Thoracic aorta (tissue), 2 donors: ENCODE results near the gene NCKAP5. TPM values are rescaled to one million over a fixed set of nuclear protein-coding genes. Genes with fewer than 3 reads are reported as not detected.

Source experiments
- ATAC-seq: fragments of 150-250 bp; one replicate; pipeline ENCODE4 v1.8.0; 2017; ENCODE audit warnings: low read depth; ENCODE audit not compliant: insufficient number of reproducible peaks, low FRiP score
- DNase-seq: peaks from one replicate; pipeline ENCODE4 v3.0.0-alpha.2; 2020; ENCODE audit warnings: low spot score
- H3K27ac ChIP-seq, 2 donors: fragments of 200-600 bp; sonication (generic); 1 replicate in 1 of 2; 2 replicates in 1 of 2; pipeline ENCODE4 v1.5.1; 2016; ENCODE audit warnings: mild to moderate bottlenecking in 2 of 2, moderate library complexity in 2 of 2
- H3K27me3 ChIP-seq: fragments of 200-600 bp; sonication (generic); replicated peaks from 2 replicates; pipeline ENCODE4 v1.6.0; 2016; ENCODE audit warnings: mild to moderate bottlenecking; ENCODE audit not compliant: insufficient read depth
- H3K36me3 ChIP-seq: fragments of 200-600 bp; sonication (generic); one replicate; pipeline ENCODE4 v1.5.1; 2016
- H3K4me1 ChIP-seq, 2 donors: fragments of 200-600 bp; sonication (generic); 1 replicate in 1 of 2; 2 replicates in 1 of 2; pipeline versions ENCODE4 v1.5.1 to v1.6.0; 2016; ENCODE audit warnings: low read depth in 2 of 2, mild to moderate bottlenecking in 1 of 2; ENCODE audit not compliant: control insufficient read depth in 1 of 2
- H3K4me3 ChIP-seq: fragments of 200-600 bp; sonication (generic); 2 replicates; pipeline ENCODE4 v1.5.1; 2016; ENCODE audit warnings: mild to moderate bottlenecking
- H3K9me3 ChIP-seq: fragments of 200-600 bp; sonication (generic); 2 replicates; pipeline ENCODE4 v1.5.1; 2016
- CTCF ChIP-seq: fragments of 200-600 bp; sonication (generic); IDR thresholded peaks from one replicate; pipeline ENCODE4 v1.5.1; 2019; ENCODE audit warnings: antibody characterized with exemption
- total RNA-seq, 2 donors: library from RNA; depleted of rRNA; stranded (reverse); fragments of >200 nt; gene quantifications; one replicate each; pipeline versions ENCODE4 v1.1.0 to v1.2.3, GENCODE V29; 2016

Gene NCKAP5
- total RNA-seq, 2 donors from 2014 or later: 1.2 to 1.9 TPM

GRCh38 chr2:133253793-133254192 is 314.5 kb downstream of the NCKAP5 start:
- no peak overlapping the region for H3K4me3 ChIP-seq
- ATAC-seq: no peak
- DNase-seq: no peak
- TF ChIP-seq CTCF: no peak
- no peaks in the 10 kb centered on the region for H3K4me1 ChIP-seq
- no peaks in the 10 kb centered on the region for H3K36me3 ChIP-seq
- H3K27ac ChIP-seq: no peak overlapping the region
- H3K27me3 ChIP-seq: no peaks in the 10 kb centered on the region
- H3K9me3 ChIP-seq: no peaks in the 10 kb centered on the region

- Histone ChIP-seq H3K9me3 (no peaks in the 10 kb centered on the region), H3K4me3 (no peak overlapping the region), H3K4me1 (no peaks in the 10 kb centered on the region), H3K36me3 (no peaks in the 10 kb centered on the region), H3K27ac (no peak overlapping the region), H3K27me3 (no peaks in the 10 kb centered on the region)
- TF ChIP-seq CTCF: no peak
- no peak for ATAC-seq
- DNase-seq: no peak
Measured at GRCh38 chr2:133252780-133253355, 315.4 kb downstream of the NCKAP5 start.

GRCh38 chr2:133249362-133249761 is 318.9 kb downstream of the NCKAP5 start:
- no peak overlapping the region for H3K4me3 ChIP-seq
- no peaks in the 10 kb centered on the region for H3K9me3 ChIP-seq
- no peaks in the 10 kb centered on the region for H3K4me1 ChIP-seq
- no peak for TF ChIP-seq CTCF
- H3K27ac ChIP-seq: no peak overlapping the region
- DNase-seq (no peak), ATAC-seq (no peak)
- no peaks in the 10 kb centered on the region for H3K27me3 ChIP-seq
- H3K36me3 ChIP-seq: no peaks in the 10 kb centered on the region

- Histone ChIP-seq H3K27me3 (no peaks in the 10 kb centered on the region), H3K4me3 (no peak overlapping the region), H3K27ac (no peak overlapping the region), H3K36me3 (no peaks in the 10 kb centered on the region), H3K9me3 (no peaks in the 10 kb centered on the region), H3K4me1 (no peaks in the 10 kb centered on the region)
- ATAC-seq (no peak), DNase-seq (no peak)
- no peak for TF ChIP-seq CTCF
Measured at GRCh38 chr2:133248264-133248663, 320.0 kb downstream of the NCKAP5 start.

GRCh38 chr2:133247631-133248030 is 320.6 kb downstream of the NCKAP5 start:
- no peak for TF ChIP-seq CTCF
- Histone ChIP-seq H3K9me3 (no peaks in the 10 kb centered on the region), H3K36me3 (no peaks in the 10 kb centered on the region), H3K27ac (no peak overlapping the region), H3K27me3 (no peaks in the 10 kb centered on the region), H3K4me1 (no peaks in the 10 kb centered on the region), H3K4me3 (no peak overlapping the region)
- DNase-seq (no peak), ATAC-seq (no peak)
